ENCODE data around the gene ZNF232.
"Not testable (repeated sequence)": the region's sequence is repeated elsewhere in the genome, so short reads cannot be mapped to it uniquely, and the experiment has no call there.

ZNF232 gene

DNA sequence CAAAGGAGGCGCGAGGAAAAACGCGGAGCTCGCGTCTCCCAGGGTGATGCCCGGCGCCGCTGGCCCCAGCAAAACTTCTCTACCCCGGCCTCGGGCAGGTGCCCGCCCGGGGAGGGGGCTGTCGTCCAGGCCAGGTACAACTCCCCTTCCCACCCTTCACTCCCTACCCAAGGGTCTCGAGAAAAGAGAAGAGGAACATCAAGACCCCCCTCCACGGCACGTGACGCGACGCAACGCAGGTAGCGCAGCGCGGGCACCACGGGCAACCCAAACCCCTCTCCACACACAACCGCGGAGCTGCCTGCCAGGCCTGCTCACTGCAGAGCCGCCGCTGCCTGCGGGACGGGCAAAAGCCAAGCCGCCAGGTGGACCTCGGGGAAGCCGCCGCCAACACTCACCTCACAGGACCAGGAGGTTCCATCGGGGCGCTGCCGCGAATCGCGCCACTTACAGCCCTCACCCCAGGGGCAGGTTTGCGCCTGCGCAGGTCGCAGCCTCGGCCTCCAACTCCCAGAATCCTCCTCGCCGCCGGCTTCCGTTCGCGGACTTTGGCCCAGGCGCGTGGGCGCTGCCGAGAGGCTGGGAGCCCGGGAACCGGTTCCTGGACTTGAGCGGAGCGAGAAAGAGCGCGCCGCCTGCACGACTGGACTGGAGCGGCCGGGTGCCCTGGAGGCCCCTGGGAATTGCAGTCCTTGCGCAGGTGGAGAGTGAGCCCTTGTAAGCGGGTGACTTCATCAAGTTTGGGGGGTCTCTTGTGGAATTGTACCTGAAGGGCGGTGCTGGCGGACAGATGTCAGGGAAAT, at the start of gene ZNF232:
ZNF232 (minus strand) TSS at position 477 of the 803 bp plus-strand sequence; CDS start at position 421, 56 bp downstream.
- peak; percentile 91 for DNase-seq

DNA sequence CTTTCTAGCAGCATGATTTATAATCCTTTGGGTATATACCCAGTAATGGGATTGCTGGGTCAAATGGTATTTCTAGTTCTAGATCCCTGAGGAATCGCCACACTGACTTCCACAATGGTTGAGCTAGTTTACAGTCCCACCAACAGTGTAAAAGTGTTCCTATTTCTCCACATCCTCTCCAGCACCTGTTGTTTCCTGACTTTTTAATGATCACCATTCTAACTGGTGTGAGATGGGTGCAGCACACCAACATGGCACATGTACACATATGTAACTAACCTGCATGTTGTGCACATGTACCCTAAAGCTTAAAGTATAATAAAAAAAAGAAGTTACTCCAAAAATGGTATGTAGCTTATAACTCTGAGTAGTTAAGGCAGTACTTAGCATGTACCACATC, 49.0 kb upstream of the ZNF232 start:
- DNase-seq, result not testable (repeated sequence)

DNA sequence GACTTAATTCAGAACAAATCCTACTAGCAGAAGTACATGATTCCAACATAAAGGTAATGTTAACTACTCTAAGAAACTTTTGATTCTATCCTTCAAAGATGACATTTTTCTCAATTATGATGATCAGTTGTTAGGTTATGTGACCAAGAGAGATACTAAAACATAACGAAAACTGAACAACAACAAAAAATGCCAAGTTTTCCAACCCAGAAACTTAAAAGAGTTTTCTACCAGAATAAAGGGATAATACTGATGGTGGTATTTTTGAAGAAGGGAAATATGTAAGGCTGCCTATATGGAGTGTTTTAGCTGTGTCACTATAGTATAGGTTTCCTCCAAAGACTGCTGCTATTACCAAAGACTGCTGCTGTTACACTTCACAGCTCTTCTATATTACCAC, 34.4 kb upstream of the ZNF232 start:
- DNase-seq, result not testable (repeated sequence)

DNA sequence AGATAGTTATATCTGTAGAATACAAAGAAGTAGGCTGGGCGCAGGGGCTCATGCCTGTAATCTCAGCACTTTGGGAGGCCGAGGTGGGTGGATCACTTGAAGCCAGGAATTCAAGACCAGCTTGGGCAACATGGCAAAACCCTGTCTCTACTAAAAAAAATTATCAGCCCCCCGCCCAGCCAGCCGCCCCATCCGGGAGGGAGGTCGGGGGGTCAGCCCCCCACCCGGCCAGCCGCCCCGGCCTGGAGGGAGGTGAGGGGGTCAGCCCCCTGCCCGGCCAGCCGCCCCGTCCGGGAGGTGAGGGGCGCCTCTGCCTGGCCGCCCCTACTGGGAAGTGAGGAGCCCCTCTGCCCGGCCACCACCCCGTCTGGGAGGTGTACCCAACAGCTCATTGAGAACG, 31.2 kb upstream of the ZNF232 start:
- not testable (repeated sequence) for DNase-seq

- no peak for DNase-seq
Observed at GRCh38 chr17:5139458-5139732, 27.7 kb upstream of the ZNF232 start.

DNA sequence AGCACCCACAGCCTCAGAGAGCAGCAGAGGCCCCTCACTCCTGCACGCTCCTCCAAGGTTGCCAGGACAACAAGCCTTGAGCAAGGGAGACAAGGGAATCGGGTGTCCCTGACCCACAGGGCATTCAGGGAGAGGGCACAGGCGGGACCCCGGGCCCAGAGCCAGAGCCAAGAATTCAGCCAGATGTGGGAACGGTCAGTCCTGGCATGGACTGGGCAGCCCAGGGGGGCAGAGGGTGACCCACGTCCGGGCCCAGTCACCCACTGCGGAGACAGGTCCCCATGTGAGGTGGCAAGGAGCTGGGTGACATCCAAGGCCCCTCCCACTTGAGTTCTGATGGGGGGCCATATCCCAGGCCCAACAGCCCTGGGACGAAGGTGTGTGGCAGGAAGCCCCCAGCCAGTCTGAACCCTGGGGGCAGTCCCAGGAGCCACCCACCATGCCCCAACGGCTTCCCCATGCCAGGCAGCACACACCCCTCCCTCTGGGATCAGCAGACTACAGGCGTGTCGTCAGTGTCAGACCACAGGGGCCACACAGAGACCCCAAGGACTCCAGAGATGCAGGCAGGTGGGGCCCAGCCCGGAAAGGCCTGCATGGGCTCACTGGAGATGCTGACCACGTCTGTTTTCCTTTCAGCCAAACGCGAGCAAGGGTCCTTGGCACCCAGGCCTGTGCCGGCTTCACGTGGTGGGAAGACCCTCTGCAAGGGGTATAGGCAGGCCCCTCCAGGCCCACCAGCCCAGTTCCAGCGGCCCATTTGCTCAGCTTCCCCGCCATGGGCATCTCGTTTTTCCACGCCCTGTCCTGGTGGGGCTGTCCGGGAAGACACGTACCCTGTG, 27.2 kb upstream of the ZNF232 start:
- DNase-seq, result no peak

DNA sequence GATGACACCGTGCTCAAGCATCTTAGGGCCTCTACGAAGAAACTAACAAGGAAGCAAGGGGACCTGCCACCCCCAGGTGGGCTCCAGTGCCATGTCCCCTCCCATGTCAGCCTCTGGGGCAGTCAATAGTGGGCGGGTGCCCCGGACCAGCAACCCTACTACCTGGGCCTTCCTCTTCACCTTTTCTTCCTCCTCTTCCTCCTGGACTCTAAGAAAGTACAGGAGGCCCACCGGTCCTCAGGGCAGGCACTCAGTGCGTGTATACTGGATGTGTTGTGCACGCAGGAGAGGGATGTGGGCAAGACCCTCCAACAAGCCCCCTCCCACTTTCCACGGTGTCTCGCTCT, 26.5 kb upstream of the ZNF232 start:
- DNase-seq, result not testable (repeated sequence)

- not testable (repeated sequence) for DNase-seq
Observed at GRCh38 chr17:5137511-5138197, 26.0 kb upstream of the ZNF232 start.

DNA sequence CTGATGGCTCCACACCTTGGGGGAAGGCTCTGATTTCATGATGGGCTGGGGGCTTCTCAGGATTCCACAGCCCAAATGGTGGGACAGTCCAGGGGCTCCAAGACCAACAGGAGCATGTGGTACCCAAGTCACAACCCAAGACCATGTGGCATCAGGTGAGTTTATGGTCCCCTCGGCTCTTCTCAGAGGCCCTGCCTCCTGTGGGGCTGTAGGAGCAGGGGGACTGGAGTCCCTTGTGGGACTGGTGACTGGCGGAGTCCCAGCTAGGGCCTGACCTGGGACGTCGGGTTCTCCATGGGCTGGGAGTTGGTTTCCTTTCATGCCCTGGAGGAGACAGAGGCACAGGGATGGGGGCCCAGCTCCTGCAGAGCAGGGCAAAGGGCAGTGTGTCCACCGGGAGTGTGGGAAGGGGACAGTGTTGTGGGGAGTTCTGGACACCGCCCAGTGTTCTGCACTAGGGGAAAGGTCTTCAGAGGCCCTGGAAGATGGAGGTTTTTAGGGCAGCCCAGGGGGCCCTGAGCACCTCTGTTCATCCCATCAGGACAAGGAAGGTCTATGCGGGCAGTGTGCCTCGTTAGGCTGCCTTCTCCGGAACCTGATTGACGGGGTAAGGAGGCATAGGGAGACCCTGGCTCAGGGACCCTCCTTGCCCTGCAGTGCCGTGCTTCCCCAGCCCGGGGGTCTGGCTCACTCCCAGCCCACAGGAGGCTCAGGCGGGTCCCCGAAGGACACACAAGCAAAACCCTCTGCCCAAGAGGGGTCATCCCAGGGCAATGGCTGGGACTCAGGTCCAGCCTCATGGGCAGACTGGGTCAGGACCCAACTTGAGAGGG, 25.1 kb upstream of the ZNF232 start:
- DNase-seq, result not testable (repeated sequence)

- no peak for DNase-seq
Observed at GRCh38 chr17:5135726-5136579, 24.3 kb upstream of the ZNF232 start.

GRCh38 chr17:5135131-5135712, 23.5 kb upstream of the ZNF232 start:
- not testable (repeated sequence) for DNase-seq

DNA sequence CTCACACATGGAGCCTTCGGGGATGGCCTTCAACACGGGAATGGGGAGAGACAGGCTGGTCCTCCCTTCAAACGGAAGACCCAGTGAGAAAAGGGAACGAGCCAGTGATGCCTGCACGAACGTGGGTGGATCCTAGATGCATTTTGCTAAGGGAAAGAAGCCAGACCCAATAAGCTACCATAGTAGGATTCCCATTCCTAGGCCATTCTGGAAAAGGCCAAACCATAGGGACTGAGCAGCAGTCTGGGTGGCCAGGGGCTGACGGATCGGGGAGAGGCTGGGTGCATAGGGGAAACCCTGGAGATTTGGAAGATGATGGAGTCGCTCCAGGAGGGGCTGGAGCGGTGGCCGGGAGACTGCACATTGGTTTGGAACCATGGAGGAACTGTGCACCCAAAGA, 22.9 kb upstream of the ZNF232 start:
- DNase-seq, result not testable (repeated sequence)

DNA sequence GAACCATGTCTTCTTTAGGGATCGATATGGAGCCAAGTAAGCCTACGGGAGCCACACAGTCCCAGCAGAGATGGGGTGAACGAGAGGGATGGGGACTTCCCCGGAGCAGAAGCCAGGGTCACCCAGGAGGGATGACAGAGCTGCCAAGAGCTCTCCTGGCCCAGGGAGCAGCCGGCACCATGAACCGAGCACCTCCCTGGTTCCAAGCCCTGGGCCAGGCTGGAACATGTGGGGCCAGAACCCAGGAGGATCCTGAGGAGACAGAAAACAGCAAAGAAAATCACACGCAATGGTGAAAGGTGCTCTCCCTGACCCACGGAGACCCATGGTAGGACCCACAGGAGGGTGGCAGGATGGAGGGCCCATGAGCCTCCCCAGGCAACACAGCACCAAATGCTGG, 22.3 kb upstream of the ZNF232 start:
- DNase-seq, result not testable (repeated sequence)

GRCh38 chr17:5133311-5133710, 21.6 kb upstream of the ZNF232 start:
- DNase-seq, result no peak

GRCh38 chr17:5132503-5133225, 21.0 kb upstream of the ZNF232 start:
- not testable (repeated sequence) for DNase-seq

GRCh38 chr17:5131799-5132502, 20.3 kb upstream of the ZNF232 start:
- not testable (repeated sequence) for DNase-seq

- DNase-seq, result no peak
Observed at GRCh38 chr17:5131146-5131715, 19.6 kb upstream of the ZNF232 start.

DNA sequence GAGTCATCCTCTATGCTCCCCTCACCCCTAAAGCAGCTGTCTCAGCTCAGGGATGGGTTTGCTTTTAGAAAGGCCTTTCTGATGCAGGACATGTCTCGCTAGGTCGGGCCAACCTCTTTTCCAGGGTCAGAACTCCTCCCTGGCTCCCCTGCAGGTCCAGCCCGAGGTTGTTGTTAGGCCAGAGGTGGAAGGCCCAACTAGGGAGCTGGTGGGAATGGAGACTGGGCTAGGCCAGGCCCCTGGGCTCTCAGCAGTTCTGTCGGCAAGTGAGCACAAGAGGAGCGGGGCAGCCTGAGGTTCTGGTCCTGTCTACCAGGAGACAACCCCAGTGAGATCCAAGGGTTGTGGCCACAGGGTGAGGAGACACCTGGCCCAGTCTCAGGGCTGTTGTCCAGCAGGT, 19.0 kb upstream of the ZNF232 start:
- not testable (repeated sequence) for DNase-seq

DNA sequence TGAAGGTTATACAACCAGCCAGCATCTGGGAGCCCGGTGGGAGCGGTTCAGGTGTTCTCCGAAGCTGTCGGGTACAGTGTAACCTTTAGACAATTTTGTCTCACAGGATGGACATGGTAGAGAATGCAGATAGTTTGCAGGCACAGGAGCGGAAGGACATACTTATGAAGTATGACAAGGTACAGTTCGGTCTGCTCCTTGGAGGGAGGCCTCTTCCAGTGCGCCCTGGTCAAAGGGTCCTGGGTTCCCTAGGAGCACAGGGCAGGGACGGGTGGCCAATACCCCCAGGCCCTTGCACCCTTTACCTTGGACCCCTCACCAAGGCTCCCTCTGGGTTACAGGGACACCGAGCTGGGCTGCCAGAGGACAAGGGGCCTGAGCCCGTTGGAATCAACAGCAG, 18.6 kb upstream of the ZNF232 start:
- DNase-seq, result not testable (repeated sequence)

GRCh38 chr17:5129770-5130169, 18.1 kb upstream of the ZNF232 start:
- not testable (repeated sequence) for DNase-seq
